GM12878 (cell line): ENCODE data around the gene DMKN. TPM values are rescaled to one million over a fixed set of nuclear protein-coding genes. Genes with fewer than 3 reads are reported as not detected.

ENCODE experiments used
- ATAC-seq: fragments of 200-7000 bp; cut with Tn5 transposase; 3 replicates; pipeline ENCODE4 v1.9.1; 2020; ENCODE audit warnings: mild to moderate bottlenecking, moderate library complexity
- BruUV-seq: library from RNA; stranded (reverse); fragments of 400-500 nt; replicated peaks from 2 replicates; lab custom pipeline; 2021; lab: Mats Ljungman, UMichigan
- CTCF ChIA-PET: fragments of 300-600 bp; sonication (Branson Sonifier 250); formaldehyde crosslinking; extraction: SDS; loops from one replicate; lab custom pipeline; 2021; ENCODE audit warnings: inconsistent platforms; lab: Yijun Ruan, JAX
- POLR2A ChIA-PET: fragments of 350-600 bp; formaldehyde crosslinking; extraction: SDS; loops from one replicate; lab custom pipeline; 2021; ENCODE audit warnings: inconsistent platforms; lab: Charles Lee
- RAD21 ChIA-PET: fragments of 300-600 bp; sonication (Branson Sonifier 250); formaldehyde crosslinking; loops from one replicate; lab custom pipeline; 2023; ENCODE audit warnings: antibody characterized with exemption; ENCODE audit not compliant: unreplicated experiment; lab: Charles Lee
- SMC1A ChIA-PET: fragments of 300-600 bp; sonication (Branson Sonifier 250); formaldehyde crosslinking; loops from one replicate; lab custom pipeline; 2023; ENCODE audit not compliant: unreplicated experiment, uncharacterized antibody; lab: Charles Lee
- DNase-seq: peaks from one replicate; pipeline ENCODE4 v3.0.0-alpha.2; 2011; ENCODE audit warnings: low read depth, low spot score
- FAIRE-seq: peaks from 3 replicates; lab custom pipeline; 2011; peaks lifted over from hg19 to GRCh38; lab: Jason Lieb, UNC
- H2AFZ ChIP-seq: 2 replicates; pipeline ENCODE4 v1.6.0; 2011; ENCODE audit warnings: low read depth, low read length, control low read depth; ENCODE audit not compliant: control insufficient read depth
- H3K27ac ChIP-seq: 2 replicates; pipeline ENCODE4 v1.5.1; 2011; ENCODE audit warnings: control low read depth; ENCODE audit not compliant: control insufficient read depth, insufficient read depth
- H3K27me3 ChIP-seq, 2 experiments: replicated peaks in 1 of 2; 2 replicates each; pipeline versions ENCODE4 v1.6.0 to v1.6.1; 2011; ENCODE audit warnings: low read length in 1 of 2; ENCODE audit not compliant: control insufficient read depth in 2 of 2, insufficient read depth in 2 of 2
- H3K36me3 ChIP-seq, 2 experiments: 2 replicates each; pipeline ENCODE4 v1.5.1; 2011; ENCODE audit warnings: low read length in 1 of 2; ENCODE audit not compliant: control insufficient read depth in 2 of 2, insufficient read depth in 2 of 2
- H3K4me1 ChIP-seq: 2 replicates; pipeline ENCODE4 v1.6.1; 2011; ENCODE audit warnings: mild to moderate bottlenecking, low read length, moderate library complexity, mixed read lengths; ENCODE audit not compliant: control insufficient read depth, insufficient read depth
- H3K4me2 ChIP-seq: 2 replicates; pipeline ENCODE4 v1.6.0; 2011; ENCODE audit warnings: control low read depth; ENCODE audit not compliant: control insufficient read depth, insufficient read depth
- H3K4me3 ChIP-seq: fragments of 200-600 bp; sonication (generic); 2 replicates; pipeline ENCODE4 v1.5.1; 2016
- H3K79me2 ChIP-seq: 2 replicates; pipeline ENCODE4 v1.6.0; 2011; ENCODE audit warnings: low read length; ENCODE audit not compliant: control insufficient read depth, insufficient read depth
- H3K9ac ChIP-seq: 2 replicates; pipeline ENCODE4 v1.8.0; 2011; ENCODE audit warnings: low read length, control low read depth, mixed read lengths; ENCODE audit not compliant: control insufficient read depth, insufficient read depth
- H3K9me3 ChIP-seq: replicated peaks from 3 replicates; pipeline ENCODE4 v1.5.1; 2011; ENCODE audit warnings: mild to moderate bottlenecking, low read length; ENCODE audit not compliant: control insufficient read depth, insufficient read depth
- H4K20me1 ChIP-seq: 2 replicates; pipeline ENCODE4 v1.6.0; 2011; ENCODE audit not compliant: control insufficient read depth, insufficient read depth
- ASH2L ChIP-seq: fragments of 300-600, 200-600 bp; sonication (generic); IDR thresholded peaks from 2 replicates; pipeline ENCODE4 v1.6.1; 2017; ENCODE audit warnings: low read depth, mild to moderate bottlenecking, borderline replicate concordance
- ATF2 ChIP-seq: IDR thresholded peaks from 2 replicates; pipeline ENCODE4 v1.6.1; 2012; ENCODE audit warnings: low read length, inconsistent platforms
- ATF3 ChIP-seq: IDR thresholded peaks from 2 replicates; pipeline ENCODE4 v1.6.1; 2011; ENCODE audit warnings: low read depth, mild to moderate bottlenecking, low read length, moderate library complexity, borderline replicate concordance; ENCODE audit errors: extremely low read depth
- CBX5 ChIP-seq: sonication (generic); IDR thresholded peaks from 2 replicates; pipeline ENCODE4 v1.6.1; 2016; ENCODE audit warnings: low read depth, moderate library complexity, mild to moderate bottlenecking, inconsistent platforms
- POLR2AphosphoS2 ChIP-seq: IDR thresholded peaks from 2 replicates; pipeline ENCODE4 v1.6.1; 2011; ENCODE audit warnings: low read depth, mild to moderate bottlenecking, low read length, improper control_type of control experiment, moderate library complexity
- POLR2AphosphoS5 ChIP-seq: IDR thresholded peaks from 2 replicates; pipeline ENCODE4 v1.6.1; 2011; ENCODE audit warnings: mild to moderate bottlenecking, low read length, inconsistent platforms
- SIN3A ChIP-seq: IDR thresholded peaks from 2 replicates; pipeline ENCODE4 v1.6.1; 2012; ENCODE audit warnings: low read depth, low read length, improper control_type of control experiment
- SREBF2 ChIP-seq: IDR thresholded peaks from 2 replicates; pipeline ENCODE4 v1.6.1; 2012; ENCODE audit warnings: mild to moderate bottlenecking, low read length
- YBX1 ChIP-seq: fragments of 450-650 bp; IDR thresholded peaks from 2 replicates; pipeline ENCODE4 v1.6.1; 2016; ENCODE audit warnings: antibody characterized with exemption
- ZNF207 ChIP-seq: fragments of 450-650 bp; IDR thresholded peaks from 2 replicates; pipeline ENCODE4 v1.6.1; 2014; ENCODE audit warnings: antibody characterized with exemption, mild to moderate bottlenecking, borderline replicate concordance
- WGBS: methylation state at CpG from one replicate; pipeline ENCODE4 v1.1.6; 2016; ENCODE audit warnings: low lambda C conversion rate; ENCODE audit not compliant: insufficient replicate concordance, insufficient coverage; ENCODE audit errors: missing lambda C conversion rate; 5-methylcytosine and 5-hydroxymethylcytosine counted together
- in situ Hi-C: fragments of 300-500 bp; cut with MboI; formaldehyde crosslinking; loops from 9 replicates; pipeline ENCODE4 v1.14.3; 2018; ENCODE audit warnings: mixed read lengths
- intact Hi-C: fragments of 100-400 bp; cut with micrococcal nuclease; formaldehyde crosslinking; loops from one replicate; pipeline ENCODE4 v1.14.2; 2022; ENCODE audit not compliant: unreplicated experiment
- polyA plus RNA-seq, 11 experiments: library from polyadenylated mRNA; depleted of rRNA in 4 of 11; unstranded in 6 of 11; stranded (reverse) in 5 of 11; fragments of >200 nt; fragmentation: Nextera tagmentation in 4 of 11; fragmentation: Illumina TruSeq in 1 of 11; extraction: Ambion mirVana in 4 of 11; extraction: Trizol in 1 of 11; gene quantifications; 1 replicate in 1 of 11; 2 replicates in 10 of 11; pipeline versions ENCODE4 v1.2.1 to v1.2.3, GENCODE V29; 2011 to 2016; ENCODE audit warnings: inconsistent platforms in 2 of 11, missing spikeins in 2 of 11, low read depth in 1 of 11
- total RNA-seq, 4 experiments: library from RNA; depleted of rRNA in 3 of 4; stranded (reverse); fragments of >200 nt in 3 of 4; fragmentation: Illumina TruSeq in 1 of 4; extraction: Trizol in 1 of 4; gene quantifications; 2 replicates each; pipeline versions ENCODE4 v1.2.1 to v1.2.3, GENCODE V29; 2013 to 2021

Gene DMKN
- total and polyA plus RNA-seq, 10 of the 15 experiments (the other 5 are each of a cell fraction or from before 2014, with no cell fraction given): 36.4 to 114 (median 58.6) TPM

- Histone ChIP-seq H3K4me2 (no peak overlapping the region), H3K9me3 (no peaks in the 10 kb centered on the region), H3K9ac (no peak overlapping the region), H3K36me3 (no peaks in the 10 kb centered on the region), H3K27ac (no peak overlapping the region), H3K79me2 (no peaks in the 10 kb centered on the region), H3K4me3 (no peak overlapping the region), H3K27me3 (no peaks in the 10 kb centered on the region), H2AFZ (no peak overlapping the region), H4K20me1 (no peaks in the 10 kb centered on the region), H3K4me1 (peaks cover 24% of the 10 kb centered on the region)
- no peak for TF ChIP-seq YBX1
- TF ChIP-seq SIN3A: no peak
- no peak for TF ChIP-seq POLR2AphosphoS2
- no peak for TF ChIP-seq POLR2AphosphoS5
- no peak for TF ChIP-seq ZNF207
- no peak for TF ChIP-seq CBX5
- TF ChIP-seq SREBF2: no peak
- no peak for TF ChIP-seq ATF3
- no peak for TF ChIP-seq ATF2
- TF ChIP-seq ASH2L: no peak
- no peak for DNase-seq
- SMC1A ChIA-PET: interaction anchor here (0.6 to 6.8 kb wide), 11 partner anchors 9 to 146 kb away, joined by 3 to 134 read pairs (median 4); no protein-coding TSS in a partner anchor
- RAD21 ChIA-PET: interaction anchor here (0.7 to 8.3 kb wide), 9 partner anchors 9 to 324 kb away, joined by 3 to 143 read pairs (median 4); partner anchors contain the start of gene FFAR3
- no TSS peak for BruUV-seq
- in situ Hi-C loops: loop anchor here (5.0 kb wide), 2 partner anchors 119 to 194 kb away; partner anchors contain the start of gene FFAR1
- intact Hi-C loops: no loop called here
- POLR2A ChIA-PET: interaction anchor here (0.7 to 5.9 kb wide), 7 partner anchors 45 to 198 kb away, joined by 3 to 35 read pairs (median 4); no protein-coding TSS in a partner anchor
- WGBS: 5% methylated on average over 1 of the region's 1 CpG
- no peak for ATAC-seq
- CTCF ChIA-PET: interaction anchor here (0.7 to 4.6 kb wide), 10 partner anchors 21 to 325 kb away, joined by 3 to 39 read pairs (median 6); partner anchors contain the start of gene CD22
- no peak for FAIRE-seq
Measured at GRCh38 chr19:35466259-35466658, 47.2 kb downstream of the DMKN start.
